HG02884 (cell line): ENCODE results near the gene ALCAM.
"Not testable (repeated sequence)": the region's sequence is repeated elsewhere in the genome, so short reads cannot be mapped to it uniquely, and the experiment has no call there.

ENCODE experiments used
- ATAC-seq: cut with Tn5 transposase; IDR thresholded peaks from one replicate; pipeline ENCODE4 v1.9.1; 2021; ENCODE audit warnings: mild to moderate bottlenecking, moderate library complexity; ENCODE audit not compliant: unreplicated experiment

The ALCAM gene

DNA sequence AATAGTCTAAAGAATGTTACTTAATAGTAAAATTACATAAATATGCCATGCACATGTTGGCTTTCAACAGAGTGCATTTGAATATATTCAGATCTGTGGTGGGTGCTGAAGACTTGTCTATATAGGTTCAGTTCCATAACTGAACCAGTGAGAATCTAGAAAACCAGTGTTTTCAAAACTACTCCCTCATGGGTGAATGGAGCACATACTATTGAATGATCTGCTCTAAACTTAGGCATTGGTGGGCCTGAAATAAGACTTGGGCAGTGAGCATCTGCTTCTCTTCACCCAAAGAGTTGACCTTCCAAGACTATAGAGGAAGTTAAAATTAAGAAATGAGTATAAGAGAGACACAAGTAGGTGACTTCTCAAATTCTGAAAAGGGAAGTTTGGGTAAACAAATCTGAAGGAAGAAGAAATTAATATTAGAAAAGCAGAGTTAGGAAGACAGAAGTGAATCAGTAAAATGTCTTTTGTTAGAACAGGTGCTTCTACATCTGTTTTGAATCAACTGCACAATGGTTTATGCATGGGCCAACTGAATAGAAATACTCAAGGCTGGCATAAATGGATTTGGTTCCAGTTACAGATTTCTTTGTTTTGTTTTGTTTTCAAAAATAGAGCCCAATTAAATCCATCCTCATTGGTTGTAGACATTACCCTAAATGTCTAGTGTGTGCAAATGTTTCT lies 19.3 kb downstream of the ALCAM start:
- ATAC-seq = peak; percentile 89

DNA sequence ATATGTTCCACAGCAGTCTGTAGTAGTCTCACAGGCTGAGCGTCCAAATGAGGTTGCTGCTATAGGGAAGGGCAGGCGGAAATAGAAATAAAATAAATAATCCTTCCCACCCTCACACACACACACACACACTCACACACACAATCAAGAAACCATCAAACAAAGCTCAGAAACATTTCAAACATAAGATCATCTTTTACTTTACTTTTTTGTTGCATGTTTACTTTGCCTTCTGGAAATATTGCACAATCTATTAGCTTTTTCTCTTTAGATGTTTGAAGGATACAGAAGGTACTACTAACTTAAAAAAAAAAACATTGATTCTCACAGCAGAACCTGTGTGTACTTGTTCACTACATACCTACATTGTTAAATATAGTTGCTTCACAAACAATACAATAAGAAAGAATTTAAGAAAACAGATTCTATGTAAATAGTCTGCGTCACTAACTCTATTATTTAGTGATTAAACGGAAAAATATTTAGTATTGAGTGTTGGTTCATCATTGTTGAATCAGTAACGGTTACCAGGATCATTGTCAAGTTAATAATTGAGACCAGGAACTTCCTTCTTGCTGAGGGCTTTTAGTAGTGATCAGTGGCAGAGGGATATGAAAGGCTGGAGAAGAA lies 20.5 kb downstream of the ALCAM start:
- no peak for ATAC-seq

DNA sequence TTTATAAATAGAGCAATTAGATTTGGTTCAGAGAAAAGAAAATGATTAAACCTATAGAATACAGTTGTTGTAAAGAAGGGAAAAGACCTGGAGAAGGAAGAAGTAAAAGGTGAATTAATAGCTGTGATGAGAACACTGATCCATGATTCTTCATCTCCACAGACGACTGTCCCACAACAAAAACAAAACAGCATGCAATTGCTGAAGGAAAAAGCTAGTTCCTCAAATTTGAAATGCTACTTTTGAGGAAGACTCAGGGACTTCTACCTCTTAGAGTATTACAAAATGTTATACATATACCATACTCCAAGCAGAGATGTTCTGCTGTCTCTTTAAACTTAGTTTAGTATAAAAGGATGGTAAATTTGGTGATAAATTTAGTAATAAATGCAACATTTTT lies 21.5 kb downstream of the ALCAM start:
- no peak for ATAC-seq

DNA sequence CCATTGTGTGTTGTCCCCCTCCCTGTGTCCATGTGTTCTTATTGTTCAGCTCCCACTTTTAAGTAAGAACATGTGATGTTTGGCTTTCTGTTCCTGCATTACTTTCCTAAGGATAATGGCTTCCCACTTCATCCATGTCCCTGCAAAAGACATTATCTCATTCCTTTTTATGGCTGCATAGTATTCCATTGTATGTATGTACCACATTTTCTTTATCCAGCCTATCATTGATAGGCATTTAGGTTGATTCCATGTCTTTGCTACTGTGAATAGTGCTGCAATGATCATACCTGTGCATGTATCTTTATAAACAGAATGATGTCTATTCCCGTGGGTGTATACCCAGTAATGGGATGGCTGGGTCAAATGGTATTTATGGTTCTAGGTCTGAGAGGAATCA lies 23.1 kb downstream of the ALCAM start:
- ATAC-seq = not testable (repeated sequence)

DNA sequence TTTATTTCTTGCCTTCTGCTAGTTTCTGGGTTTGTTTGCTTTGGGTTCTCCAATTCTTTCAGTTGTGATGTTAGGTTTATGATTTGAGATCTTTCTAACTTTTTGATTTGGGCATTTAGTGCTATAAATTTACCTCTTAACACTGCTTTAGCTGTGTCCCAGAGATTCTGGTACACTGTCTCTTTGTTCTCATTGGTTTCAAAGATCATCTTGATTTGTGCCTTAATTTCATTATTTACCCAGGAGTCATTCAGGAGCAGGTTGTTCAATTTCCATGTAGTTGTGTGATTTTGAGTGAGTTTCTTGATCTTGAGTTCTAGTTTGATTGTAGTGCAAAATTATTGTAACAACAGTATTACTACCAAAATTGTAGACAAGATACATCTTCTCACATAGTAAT lies 25.9 kb downstream of the ALCAM start:
- not testable (repeated sequence) for ATAC-seq

DNA sequence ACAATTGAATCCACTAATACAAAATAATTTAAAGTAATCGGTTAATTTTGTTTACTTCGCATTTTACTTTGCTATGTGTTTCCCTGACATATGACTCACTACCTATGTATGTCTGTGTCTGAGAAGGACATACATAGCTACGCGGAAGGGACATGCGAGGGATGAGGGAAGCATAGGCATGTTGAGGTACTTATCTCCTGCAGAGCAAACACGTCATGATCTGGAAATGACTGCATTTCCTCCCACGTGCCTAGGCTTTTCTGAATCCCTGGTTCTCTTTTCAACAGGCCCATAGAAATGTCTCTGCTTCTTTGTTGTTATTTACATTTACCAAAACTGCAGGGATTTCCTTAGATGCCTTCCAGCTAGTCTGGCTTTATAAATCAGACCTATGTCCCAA lies 27.5 kb downstream of the ALCAM start:
- ATAC-seq = no peak

DNA sequence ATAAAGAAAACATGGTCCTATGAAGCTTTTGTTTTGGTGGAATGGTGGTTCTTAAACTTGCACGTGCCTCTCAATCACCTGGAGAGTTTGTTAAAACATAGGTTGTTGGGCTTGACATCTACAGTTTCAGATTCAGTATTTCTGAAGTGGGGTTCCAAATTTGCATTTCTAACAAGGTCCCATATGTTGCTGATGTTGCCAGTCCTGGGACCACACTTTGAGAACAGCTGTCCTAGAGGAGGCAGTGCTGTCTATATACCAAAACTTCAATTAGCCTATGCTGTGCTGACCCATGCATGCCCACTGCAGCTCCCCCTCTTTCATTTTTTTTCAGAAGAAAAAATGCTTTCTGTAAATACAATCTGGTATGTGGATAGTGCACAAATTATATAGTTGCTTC lies 31.3 kb downstream of the ALCAM start:
- no peak for ATAC-seq

DNA sequence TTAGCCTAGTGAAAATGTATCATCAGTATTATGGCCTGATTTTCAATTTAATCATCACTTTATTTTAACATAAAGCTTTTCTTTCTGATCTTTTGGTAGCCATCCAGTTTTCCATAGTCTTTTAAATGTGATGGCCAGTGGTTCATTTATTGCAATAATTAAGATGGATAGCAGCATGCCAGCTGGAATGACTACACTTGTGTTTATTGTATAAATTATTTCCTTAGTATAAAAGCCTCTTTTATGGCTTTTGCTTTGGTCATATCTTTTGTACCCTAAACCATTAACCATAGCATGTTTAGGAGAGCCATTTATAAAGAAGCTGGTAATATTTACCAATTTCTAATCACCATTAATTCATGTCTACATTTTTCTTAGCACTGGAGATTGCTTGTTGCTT lies 31.7 kb downstream of the ALCAM start:
- ATAC-seq = no peak

DNA sequence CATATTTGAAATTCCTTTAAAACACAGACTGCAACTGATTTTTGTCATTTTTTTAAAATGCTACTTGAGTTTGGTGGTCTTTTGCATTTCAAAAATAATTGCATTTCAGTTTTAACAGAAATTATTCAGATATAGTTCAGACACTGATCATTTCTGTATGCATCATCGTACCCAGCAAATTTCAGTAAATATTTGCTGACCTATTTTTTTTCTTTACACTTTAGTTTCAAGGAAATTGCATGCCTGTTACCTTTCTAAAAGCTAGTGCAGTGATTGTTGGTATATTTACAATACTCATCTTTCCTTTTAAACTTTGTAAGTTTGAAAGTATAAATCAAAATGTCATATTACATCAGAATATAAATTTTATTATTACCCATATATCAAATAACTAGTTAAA lies 32.4 kb downstream of the ALCAM start:
- ATAC-seq = no peak

DNA sequence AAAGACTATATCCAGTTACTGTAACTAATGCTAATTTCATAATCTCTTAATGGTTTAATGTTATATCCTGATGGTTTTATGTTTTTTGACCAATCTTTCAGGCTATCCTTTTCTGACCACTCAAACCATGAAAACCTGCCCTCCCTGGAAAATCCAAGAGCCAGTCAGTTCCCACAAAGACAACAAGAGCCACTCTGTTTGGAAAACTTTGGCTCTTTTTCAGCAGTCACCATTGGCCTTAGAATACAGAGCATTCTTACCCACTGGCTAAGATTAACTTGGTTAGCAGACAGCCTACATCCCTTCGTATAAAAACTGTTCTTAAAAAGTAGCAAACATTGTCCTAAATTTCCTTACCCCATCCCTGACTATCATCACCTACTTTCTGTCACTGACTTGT lies 32.9 kb downstream of the ALCAM start:
- ATAC-seq = no peak

DNA sequence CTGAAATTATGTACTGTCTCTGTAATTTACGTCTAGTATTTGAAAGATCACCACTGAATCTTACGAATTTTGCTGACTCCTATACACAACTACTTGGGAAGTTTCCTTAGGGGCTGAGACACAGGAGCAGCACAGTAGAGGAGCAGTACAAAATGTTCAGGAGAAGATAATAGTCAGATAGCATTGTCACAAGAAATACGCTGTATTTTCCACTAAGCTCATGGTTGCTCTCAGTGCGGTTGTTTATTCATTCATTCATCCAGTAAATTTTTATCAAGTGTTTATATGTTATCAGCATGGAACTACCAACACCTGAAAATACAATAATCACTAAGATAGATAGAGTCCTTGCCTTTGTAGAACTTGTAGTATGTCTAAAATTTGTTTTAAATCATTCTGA lies 34.5 kb downstream of the ALCAM start:
- no peak for ATAC-seq

DNA sequence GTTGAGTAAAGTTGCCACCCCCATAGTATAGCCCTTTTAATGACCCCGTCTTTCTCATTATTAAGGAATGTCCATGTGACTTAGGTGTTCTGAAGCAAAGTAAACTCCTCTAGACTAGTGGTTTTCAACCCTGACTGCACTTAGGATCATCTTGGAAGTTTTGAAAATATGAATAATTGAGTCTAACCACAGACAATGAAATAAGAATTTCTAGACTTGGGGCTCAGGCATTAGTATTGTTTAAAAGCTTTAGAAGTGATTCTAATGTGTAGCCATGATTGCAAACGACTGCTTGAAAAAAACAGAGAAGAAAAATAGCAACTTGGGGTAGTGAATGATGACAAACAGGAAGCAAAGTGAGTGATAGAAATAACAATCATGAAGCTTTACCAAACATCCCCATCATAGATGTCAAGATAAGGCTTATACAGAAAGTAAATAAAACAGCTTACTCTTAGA lies 35.0 kb downstream of the ALCAM start:
- ATAC-seq = no peak

DNA sequence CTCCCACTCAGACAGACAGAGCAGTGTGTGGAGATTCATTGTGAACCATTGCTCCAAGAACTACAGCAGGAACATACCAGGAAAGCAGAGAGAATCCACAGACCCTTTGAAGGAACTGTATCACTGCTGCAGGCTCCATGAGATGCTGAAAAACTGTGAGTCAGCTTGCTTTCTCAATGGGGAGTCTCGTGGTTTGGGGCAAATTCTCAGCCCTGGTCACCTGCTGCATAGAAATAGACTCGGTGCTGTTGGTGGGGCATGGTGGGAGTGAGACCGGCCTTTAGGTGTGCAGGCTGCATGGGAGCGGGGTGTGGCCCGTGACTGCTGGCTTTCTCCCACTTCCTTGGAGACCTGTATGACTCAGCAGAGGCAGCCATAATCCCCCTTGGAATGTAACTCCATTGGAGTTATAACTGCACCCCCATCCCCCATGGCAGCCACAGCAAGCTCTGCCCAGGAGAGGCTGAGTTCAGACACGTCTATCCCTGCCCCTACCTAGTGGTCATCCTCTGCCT lies 35.6 kb downstream of the ALCAM start:
- no peak for ATAC-seq

DNA sequence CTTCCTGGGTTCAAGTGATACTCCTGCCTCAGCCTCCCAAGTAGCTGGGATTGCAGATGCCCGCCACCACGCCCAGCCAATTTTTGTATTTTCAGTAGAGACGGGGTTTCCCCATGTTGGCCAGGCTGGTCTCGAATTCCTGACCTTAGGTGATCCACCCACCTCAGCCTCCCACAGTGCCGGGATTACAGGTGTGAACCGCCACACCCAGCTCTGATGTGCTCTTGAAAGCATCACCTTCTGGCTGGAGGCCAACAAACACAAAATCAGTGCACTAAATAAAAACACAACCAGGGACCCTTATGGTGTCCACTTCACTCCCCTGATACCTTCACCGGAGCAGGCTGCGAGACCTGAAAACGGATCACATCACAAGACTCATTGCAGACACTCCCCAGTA lies 36.3 kb downstream of the ALCAM start:
- ATAC-seq = not testable (repeated sequence)

DNA sequence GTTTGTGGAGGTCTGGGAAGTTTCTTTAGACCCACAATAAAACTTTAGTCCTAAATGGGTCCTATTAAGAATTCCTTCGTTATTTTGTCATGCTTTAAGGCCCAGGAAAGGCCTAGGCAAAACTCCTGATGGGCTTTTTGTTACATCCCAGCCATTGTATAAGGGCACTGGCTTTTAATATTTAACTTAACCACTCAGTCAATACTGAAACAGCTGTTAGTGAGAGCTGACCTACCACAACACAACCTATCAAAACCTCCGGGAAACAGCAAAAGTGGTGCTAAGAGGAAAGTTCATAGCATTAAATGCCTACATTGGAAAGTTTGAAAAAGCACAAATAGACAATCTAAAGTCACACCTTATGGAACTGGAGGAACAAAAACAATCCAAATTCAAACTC lies 39.6 kb downstream of the ALCAM start:
- ATAC-seq = no peak

DNA sequence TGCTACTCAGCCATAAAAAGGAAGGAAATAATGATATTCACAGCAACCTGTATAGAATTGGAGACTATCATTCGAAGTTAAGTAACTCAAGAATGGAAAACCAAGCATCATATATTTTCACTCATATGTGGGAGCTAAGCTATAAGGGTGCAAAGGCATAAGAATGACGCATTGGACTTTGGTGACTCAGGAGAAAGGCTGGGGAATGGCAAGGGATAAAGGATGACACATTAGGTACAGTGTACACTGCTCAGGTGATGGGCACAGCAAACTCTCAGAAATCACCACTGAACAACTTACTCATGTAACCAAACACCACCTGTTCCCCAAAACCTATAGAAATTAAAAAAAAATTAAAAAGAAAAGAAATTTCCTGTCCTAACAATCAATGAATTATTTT lies 42.7 kb downstream of the ALCAM start:
- ATAC-seq = no peak

DNA sequence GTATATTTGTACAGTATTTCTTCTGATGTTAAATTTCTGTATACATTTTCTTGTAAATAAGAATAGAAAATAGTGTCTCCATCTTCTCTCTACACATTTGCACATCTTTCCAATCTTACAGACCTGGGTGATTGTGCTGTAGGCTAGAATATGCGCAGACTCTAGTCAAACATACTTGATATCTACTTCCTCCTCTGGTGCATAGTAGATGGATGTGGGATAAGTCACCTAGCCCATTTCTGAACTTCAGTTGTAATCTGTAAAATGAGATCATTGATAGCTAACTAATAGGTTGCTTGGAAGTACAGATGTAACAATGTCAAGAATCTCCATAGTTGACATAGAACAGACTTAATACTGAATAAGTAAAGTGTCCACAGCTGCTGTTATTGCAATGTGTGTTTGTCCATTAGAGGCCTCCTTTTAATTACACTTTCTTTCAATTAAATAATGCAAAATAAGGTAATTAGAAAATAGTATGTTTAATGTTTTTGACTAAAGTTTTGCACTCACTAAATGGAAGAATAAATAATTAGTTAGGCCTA lies 46.7 kb downstream of the ALCAM start:
- no peak for ATAC-seq

DNA sequence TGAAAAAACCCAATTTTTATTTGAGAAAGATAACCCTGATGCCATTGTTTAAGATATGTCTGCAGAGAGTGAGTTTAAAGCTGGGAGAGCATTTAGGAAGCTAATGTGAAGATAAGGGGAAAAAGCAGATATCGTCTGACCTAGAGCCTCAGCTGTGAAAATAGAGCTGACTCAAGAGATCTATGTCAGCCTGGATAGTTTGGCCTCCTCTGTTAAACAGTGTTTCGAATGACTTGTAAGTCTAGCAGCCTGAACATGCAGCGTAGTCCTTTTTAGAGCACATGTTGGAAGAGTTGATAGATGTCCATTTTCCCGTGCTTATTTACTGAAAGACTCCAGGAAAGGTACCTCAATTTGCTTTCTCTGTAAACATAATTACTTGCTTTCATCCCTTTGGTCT lies 48.1 kb downstream of the ALCAM start:
- ATAC-seq = no peak

DNA sequence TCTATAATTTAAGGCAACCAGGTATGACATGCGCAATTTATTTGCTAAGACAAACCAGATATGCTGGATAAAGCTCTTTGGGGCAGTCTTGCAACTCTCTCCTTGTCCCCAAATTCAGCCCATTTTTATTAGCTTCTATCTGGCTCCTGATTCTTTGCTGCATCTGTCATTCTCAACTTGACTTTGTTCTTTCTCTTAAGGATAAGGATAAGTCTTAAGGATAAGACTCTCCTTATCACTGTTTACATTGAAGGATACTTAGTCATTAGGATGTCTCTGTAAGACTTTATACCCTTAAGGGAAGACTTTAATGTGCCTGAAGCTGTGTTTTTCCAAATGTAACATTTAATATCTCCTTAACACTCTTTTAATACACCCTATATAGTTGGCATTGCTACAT lies 49.2 kb downstream of the ALCAM start:
- ATAC-seq = no peak

DNA sequence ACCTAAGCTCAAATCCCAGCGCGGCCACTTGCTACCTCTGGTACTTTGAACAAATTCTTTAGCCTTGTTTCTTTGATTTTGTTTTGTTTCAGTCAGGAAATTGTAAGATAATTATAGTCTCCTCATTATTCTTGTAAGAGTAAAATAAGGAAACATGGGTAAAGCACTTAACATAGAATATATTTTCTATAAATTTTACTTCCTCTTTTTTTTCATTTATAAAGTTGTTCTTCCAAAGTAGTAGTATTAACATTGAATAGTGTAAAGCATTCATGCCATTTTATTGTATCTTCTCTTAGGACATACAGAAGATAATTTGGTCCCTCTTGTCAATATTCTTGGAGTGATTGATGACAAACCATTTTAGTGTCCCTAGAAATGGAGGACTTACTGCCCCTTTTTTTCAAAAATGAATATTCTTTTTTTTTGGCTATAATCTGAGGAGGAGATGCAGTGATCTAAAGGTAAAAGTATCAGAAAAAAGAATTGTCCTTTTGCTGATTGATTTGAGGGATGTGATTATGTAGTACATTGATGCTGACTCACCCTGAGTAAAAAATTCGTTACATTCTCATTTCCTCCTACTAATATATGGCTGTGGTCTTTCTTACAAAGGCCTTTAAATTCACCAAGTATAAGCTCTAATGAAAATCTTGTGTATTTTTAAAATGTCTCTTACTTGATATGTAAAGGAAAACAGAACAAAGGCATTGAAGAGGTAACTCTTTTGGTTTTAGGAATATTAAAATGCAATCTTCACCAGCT lies 51.0 kb downstream of the ALCAM start:
- ATAC-seq = no peak

DNA sequence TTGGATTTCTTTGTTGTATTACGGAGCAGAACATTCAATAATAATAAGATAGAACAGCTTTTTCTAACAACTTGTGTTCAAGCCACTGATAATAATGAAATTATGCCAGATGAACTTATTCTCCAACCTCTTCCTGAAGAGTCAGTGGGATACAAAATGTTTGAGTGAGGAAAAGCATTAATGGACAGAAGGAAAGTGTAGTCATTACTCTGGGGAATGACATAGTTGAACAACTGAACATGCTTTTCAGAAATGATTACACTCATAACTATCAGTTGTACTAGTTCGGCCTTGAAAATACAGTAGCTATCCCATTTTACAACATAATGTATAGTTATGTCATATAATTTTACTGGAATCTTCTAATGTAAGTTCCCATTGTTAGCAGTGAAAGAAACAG lies 55.9 kb downstream of the ALCAM start:
- no peak for ATAC-seq

DNA sequence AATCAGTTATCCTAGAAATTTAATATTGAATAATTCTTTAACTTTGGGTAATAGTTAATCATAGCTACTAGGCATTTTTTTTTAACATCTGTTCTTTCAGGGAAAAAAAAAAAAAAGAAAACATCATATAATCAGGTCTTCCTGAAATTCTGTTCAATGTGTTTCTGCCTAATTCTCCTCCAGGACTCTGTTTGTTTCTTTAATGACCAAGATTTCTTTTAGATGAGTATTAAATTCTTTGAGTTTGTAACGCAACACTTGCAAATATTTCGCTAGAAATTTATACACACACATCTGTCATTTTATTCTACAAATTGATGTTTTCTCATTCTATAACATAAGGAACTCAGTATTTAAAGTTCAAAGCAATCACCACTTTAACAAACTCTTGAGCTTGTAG lies 56.7 kb downstream of the ALCAM start:
- no peak for ATAC-seq
